Superior temporal gyrus (tissue), 1 donor: ENCODE results near the gene DLG2.
"Not testable (repeated sequence)": the region's sequence is repeated elsewhere in the genome, so short reads cannot be mapped to it uniquely, and the experiment has no call there.

Experiments
- DNase-seq: peaks from one replicate; pipeline ENCODE4 v3.0.0-alpha.2; 2016; ENCODE audit errors: extremely low spot score

DLG2 gene

DNA sequence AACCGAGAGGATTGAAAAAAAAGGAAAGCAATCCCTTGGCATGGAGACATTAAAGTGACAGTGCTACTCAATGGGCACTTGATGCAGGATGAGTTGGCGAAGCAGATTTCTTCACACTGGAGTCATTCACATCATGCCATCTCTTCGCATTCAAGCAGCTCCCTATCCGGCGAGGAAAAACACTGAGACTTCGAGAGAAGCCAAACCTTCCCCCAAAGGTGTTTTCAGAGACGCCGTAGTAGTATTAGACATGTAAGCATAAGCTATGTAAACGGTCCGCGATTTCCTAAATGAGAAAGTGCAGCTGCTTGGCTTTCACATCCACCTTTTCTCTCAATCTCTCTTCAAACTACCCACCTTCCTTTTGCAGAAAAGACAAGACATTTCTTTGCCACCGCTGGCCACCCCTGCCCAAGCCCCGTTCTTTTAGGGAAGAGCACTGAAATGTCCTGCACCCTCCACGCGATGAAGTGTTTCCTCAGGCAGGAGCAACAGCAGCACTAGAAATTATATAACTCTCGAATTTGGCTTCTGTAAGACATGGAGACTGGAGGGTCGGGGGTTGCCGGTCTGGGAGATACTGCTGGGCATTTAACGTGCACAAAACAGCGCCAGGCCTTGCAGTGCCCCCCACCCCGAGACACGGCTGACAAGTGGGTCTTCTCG lies at the start of gene DLG2:
Gene DLG2 (minus strand): TSS at position 13 of the 666 bp plus-strand sequence.
- peak; percentile 79 for DNase-seq

DNA sequence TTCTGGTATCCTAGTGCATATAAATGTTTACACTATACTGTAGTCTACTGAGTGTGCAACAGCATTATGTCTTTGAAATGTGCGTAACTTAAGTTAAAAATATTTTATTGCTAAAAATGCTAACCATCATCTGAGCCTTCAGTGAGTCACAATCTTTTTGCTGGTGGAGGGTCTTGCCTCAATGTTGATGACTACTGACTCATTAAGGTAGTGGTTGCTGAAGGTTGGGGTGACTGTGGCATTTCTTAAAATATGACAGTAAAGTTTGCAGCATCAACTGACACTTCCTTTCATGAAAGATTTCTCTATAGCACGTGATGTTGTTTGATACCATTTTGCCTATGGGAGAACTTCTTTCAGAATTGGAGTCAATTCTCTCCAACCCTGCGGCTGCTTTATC lies 46.2 kb upstream of the DLG2 start:
- DNase-seq: no peak

DNA sequence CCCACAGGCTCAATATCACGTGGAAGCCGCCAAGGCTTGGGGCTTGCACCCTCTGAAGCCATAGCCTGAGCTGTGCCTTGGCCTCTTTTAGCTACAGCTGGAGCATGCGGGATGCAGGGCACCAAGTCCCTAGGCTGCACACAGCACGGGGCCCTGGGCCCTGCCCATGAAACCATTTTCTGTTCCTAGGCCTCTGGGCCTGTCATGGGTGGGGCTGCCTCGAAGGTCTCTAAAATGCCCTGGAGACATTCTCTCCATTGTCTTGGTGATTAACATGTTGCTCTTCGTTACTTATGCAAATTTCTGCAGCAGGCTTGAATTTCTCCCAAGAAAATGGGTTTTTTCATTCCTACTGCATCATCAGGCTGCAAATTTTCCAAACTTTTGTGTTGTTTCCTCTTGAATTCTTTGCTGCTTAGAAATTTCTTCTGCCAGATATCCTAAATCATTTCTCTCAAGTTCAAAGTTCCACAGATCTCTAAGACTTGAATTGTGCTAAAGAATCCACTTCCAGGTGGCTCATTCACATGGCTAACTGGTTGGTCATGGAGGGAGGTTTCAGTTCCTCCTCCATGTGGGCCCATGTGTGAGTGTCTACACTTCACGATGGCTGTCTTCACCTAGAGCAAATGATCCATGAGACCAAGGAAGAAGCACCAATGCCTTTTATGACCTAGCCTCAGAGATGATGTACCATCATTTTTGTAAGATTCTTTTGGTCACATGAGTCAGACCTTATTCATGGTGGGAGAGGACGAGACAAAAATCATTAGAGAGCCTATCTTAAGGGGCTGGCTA lies 45.2 kb upstream of the DLG2 start:
- no peak for DNase-seq

DNA sequence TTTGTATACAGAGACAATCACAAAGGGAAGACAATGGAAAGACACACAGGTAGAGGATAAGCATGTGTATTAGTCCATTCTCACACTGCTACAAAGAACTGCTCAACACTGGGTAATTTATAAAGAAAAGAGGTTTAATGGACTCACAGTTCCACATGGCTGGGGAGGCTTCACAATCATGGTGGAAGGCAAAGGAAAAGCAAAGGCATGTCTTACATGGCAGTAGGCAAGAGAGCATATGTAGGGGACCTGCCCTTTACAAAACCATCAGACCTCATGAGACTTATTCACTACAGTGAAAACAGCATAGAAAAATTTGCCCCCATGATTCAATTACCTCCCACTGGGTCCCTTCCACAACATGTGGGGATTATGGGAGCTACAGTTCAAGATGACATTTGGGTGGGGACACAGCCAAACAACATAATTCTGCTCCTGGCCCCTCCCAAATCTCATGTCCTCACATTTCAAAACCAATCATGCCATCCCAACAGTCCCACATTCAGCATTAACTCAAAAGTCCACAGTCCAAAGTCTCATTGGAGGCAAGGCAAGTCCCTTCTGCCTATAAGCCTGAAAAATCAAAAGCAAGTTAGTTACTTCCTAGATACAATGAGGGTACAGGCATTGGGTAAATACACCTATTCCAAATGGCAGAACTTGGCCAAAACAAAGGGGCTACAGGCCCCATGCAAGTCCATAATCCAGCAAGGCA lies 44.0 kb upstream of the DLG2 start:
- DNase-seq: not testable (repeated sequence)

DNA sequence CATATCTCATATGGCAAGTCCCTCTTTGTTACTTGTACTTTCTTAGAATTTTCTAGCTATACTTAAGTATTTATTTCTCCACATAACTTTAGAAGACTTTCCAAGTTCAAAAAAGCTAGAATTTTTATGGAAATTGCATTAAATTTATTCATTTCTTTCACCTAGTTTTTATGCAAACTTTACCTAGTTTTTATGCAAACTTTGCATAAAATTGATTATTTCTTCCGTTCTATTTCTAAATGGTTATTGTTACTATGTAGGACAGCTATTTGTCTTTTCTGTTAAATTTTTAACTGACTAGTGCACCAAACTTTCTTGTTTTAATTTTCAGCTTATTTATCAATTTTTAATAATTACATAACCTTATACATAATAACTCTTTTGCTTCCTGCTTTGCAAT lies 41.0 kb upstream of the DLG2 start:
- DNase-seq: no peak

DNA sequence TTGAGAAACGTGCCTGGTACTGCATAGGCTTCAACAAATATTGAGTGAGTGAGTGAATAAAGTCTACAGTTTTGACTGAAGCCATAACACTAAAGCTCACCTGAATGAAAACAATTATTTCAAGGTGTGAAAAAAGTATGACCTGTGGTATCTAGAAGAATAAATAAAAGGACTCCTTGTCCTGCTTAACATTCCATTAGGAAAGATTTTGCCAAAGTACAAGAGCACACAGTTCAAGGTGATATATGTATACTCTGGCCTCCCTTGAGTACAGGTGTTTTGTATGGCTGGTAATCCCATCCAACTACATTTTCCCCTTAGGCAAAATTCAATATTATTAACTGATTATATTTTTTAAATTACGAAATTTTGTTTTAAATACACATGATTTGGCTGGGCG lies 39.5 kb upstream of the DLG2 start:
- DNase-seq: no peak

DNA sequence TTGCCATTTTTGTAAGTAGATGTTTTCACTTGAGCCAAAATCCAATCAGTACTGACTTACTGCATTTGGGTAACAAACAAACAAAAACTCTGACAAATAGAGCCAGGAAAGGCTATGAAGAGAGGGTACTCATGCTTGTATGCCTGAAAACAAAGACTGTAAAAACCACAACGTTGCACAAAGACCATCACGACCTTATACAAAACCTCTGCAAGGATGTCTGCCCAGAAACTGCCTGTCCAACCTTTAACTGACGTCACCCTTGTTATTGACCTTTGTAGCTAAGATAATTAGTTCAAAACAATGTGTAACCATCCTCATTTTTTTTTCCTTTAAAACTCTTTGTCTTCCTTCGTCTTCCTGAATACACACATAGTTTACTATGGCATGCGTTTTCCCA lies 38.6 kb upstream of the DLG2 start:
- DNase-seq: no peak

DNA sequence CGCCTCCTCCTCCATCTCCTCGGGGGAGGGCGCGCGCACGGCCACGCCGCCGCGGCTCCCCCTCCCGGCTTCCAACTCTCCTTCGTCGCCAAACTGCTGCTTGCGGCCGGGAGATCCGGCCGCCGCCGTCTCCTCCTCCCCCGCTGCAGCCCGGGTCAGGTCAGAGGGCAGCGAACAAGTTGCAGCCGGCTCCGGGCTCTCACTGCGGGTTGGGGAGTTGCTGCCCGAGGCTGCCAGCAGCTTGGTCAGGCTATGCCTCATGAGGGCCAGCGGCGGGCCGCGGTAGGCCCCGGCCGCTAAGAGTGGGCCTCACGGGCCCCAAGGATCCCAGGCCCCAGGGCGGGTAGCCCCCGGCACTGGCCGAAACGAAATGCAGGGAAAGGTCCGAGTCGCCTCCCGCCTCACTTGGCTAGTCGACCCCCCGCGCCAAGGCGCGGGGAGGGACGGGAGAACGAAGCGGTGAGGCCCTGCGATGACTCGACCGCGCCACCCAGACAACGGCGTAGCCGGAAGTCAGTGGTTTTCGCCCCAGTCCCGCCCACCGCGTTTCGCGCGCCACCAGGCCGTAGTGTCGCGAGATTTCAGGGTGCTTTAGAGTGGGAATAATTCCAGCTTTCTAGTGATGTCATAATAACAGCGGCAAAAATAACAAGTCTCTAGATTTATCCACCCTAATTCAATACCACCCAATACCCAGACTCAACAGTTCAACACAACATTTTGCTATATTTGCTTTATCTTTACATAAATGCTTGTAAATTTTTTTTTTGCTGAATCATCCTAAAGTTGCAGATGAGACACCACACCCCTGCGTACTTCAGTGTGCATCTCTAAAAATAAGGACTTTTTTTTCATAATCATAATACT lies 37.7 kb upstream of the DLG2 start, which contains the start of gene CREBZF:
Gene CREBZF (minus strand): TSS at position 515 of the 867 bp plus-strand sequence. CDS start 254 bp downstream, at position 261.
- DNase-seq: peak; percentile 98

DNA sequence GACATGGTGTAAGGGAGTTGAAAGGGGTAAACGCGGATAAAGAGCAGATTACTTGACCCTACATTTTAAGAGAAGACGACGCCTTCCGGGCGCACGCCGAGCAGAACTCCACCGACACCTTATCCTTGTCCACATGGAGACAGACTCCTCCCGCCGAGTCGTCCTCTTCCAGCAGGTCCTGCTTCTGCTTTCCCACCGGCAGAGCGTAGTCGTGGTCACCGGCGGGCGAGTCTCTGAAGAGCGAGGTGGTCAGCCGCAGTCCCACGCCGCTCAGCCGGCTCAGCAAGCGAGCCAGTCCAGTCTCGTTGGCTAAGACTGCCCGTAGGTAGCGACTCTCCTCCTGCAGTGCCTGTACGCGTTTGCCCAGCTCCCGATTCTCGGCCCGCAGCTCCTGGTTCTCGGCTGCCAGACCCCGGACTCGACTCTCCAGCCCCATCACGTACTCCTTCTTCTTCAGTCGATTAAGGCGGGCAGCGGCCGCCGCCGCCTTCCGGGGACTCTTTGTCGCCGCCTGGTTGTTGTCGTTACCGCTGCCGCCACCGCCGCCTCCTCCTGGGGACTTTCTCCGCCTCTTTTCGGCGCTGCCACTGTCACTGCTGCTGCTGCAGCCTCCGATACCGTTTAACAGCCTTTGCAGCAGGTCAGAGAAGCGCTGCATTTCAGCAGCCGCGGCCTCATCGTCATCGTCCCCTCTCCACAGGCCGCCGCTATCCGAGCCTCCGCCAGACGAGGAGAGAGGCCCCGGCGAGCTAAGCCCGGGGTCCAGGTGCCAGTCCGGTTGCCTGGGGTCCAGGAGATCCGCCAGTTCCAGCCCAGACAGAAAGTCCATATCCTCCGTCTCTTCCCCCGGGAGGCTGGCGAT lies 36.8 kb upstream of the DLG2 start:
- peak; percentile 79 for DNase-seq

DNA sequence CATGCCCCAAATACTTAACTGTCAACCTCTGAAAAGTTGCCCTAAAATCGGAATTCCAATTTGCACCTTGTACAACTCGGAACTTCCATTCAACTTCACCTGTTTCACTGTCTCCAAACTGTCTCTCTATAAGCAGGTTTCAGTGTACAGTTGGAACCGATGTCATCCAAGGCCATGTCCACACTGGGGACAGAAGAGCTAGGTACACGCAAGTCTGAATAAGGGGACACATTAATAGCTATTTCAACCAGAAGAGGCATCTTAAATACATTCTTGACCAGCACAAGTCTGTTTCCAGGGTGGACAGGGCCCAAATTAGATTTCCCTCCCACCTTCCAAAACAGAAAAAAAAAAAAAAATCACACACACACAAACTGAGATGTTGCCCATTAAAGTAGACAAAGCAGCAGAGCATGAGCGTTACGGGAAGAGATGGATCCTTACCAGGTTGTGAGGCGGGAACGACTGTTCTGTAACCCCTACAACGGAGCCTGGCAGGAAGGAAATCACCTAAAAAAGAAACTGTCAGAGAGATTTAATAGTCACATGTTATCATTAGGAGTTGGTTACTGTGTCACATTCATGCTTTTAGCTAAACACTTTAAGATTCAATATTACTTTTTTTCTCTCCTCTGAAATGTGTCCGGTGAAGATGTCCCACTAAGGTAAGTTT lies 36.1 kb upstream of the DLG2 start:
- DNase-seq: no peak

DNA sequence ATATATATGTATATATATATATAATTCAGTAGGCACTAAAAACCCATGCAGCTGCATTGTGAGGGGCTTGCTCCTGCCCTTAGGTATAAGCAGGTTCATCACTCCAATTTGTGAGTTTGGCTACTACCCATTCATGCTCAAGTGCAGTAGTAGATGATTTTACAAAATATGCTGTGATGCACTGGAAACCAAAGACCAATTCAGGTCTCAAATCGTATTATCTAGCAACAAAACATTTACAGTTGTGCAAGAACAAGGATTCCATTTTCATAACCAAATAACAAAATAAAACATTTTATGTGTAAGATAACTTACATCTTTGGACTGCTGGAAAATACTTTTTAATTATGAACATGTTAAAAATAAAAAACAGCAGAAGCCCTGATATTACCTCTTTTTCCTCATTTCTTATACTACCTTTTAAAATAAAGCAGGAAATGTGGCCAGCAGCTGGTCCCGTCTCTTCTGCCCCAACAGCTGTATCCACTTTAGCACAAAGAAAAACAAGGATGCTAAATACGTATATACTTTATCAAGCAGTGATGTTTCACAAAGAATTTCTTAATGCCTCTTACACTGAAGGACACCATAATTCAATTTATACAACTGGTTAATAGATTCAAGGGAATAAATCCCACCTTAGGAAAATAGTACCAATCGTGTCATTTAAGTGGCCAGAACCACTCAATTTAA lies 35.0 kb upstream of the DLG2 start:
- DNase-seq: no peak

DNA sequence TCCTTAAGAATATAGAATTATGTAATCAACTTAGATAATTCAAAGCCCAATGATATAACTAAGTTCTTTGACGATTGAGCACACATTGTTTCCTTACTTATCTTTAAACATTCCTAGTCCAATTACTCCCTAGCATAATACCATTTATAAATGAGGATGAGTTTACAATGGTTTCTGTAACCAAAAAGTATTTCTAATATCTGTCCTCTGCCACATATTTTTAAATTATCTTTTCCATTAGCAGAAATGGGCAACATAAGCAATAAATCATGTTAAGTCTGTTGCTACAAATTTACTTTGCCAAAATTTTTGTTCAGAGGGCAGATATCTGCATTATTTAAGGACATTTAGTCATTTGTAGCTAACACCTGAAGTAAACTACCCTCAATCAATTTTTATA lies 31.0 kb upstream of the DLG2 start:
- no peak for DNase-seq

DNA sequence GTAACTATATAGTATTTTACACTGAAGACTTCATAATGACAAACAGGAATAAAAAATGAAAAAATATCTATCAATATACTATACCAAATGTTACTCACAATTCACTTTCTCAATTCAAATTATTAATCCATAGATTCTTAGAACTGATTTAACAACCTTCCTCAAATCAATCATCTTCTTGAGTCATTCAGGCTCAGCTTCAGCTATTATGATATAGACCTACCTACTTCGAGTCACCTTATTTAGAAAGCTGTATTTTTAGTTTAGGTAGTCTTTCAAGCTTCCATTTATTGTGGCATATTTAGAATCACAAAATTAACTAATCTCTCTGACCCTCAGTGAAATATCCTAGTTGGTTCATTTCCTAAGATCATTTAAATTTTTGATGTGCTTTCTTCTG lies 29.6 kb upstream of the DLG2 start:
- no peak for DNase-seq

DNA sequence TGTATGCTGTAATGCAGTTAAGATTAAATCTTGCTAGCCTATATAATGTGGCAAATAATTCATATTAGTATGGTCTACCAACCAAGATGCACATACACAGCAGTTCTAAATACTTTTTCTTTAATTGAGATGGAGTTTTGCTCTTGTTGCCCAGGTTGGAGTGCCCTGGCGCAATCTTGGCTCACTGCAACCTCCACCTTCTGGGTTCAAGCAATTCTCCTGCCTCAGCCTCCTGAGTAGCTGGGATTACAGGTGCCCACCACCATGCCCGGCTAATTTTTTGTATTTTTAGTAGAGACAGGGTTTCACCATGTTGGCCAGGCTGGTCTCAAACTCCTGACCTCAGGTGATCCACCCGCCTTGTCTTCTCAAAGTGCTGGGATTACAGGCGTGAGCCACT lies 27.2 kb upstream of the DLG2 start:
- not testable (repeated sequence) for DNase-seq

DNA sequence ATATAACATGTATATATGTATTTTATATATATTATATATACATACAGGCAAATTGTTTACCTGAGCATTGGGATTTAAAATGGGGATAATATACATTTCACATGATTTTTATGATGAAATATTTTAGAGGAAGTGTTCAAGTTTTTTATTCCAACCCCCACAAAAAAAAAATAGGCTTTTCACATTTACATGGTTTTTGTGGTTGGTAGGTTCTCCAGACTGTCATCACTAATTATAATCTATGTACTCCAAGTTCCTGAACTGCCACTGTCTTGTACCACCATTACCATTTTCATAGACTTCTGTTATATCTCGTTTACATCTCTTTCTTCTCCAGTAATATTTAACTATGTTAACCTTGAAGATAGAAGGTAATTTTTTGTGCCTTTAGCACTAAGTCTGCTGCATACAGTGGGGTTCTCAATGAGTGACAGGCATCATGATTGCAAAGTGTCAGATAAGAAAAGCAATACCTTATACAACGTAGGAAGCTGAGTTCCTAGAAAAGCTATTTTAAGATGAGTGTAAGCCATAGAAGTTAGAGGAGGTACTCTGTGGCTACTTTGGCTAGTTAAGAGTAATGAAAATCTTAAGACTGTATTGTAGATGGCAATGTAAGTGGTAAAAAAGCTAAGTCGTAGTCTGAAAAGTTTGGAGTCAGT lies 25.8 kb upstream of the DLG2 start:
- DNase-seq: no peak

DNA sequence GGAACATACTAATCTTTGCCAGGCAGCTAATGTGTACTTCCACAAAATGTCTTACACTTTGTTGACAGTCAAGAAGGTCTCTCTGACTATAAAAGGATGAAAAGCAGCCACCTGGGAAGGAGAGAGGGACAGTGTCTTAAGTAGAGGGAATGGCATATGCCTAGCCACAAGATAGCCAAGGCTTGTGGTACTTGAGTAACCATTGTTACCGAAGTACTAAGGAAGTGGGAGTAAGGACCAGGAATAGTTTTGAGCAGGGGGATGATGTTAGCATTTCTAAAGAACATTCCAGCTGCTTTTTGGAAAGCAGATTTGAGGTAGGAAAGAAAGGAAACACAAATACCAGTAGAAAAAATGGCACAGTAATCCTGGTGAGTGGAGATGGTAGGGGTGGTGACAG lies 24.0 kb upstream of the DLG2 start:
- no peak for DNase-seq

DNA sequence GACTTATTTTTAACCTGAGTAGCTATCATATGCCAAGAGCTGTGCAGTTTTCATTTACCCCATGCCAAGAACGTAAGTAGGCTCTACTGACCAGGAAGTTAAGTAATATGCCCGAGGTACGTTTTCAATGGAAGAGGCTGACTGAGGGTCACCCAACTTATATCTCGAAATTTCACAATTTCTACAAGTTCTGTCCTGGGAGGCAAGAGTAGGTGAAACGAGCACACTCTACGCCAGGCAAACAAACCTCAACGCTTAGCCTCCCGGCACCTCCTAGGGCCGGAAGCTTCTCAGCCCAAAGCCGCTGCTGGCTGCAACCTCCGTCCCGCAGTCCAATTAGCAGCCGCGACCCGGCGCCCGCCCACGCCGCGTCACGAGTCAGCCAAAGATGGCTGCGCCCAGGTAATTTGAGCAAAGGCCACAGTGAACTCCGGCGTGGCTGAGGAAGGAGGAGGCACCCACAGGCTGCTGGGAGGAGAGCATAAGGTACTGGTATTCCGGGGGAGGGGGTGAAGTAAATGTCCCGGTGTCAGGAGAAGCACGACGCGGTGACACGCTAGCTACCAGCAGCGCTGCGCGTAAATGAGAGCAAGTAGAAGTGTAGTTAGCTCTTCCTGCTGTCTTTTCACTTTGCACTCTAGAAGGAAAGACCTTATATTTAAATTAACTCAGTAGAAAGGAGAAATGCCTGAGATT lies 20.6 kb upstream of the DLG2 start, which contains the start of gene TMEM126A:
Gene TMEM126A (plus strand): TSS at position 364 of the 696 bp plus-strand sequence. CDS start 2,289 bp downstream, outside the sequence.
- peak; percentile 90 for DNase-seq

DNA sequence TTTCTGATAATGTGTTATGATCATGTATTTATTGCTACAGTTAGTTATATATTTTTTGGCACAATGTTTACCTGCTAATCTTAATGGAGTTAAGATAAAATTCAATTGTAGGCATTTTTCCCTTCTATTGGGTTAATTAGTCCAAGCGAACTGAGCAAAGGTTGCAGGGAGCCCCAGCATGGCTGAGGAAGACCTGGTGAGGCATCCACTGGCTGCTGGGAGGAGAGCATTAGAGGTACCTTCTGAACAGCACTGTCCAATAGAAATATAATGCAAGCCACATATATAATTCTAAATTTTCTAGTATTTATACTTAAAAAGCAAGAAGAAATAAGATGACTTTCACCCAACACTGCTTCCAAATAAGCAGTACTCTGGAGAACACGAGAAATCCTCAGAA lies 19.9 kb upstream of the DLG2 start:
- DNase-seq: no peak
